BJ (cell line): ENCODE data around the gene ICE2. TPM values are rescaled to one million over a fixed set of nuclear protein-coding genes. Genes with fewer than 3 reads are reported as not detected.

Experiments
- CTCF ChIA-PET: fragments of 350-600 bp; formaldehyde crosslinking; extraction: SDS; loops from one replicate; lab custom pipeline; 2021; ENCODE audit warnings: antibody characterized with exemption, inconsistent platforms; lab: Yijun Ruan, JAX
- POLR2A ChIA-PET: fragments of 300-600 bp; sonication (Branson Sonifier 250); formaldehyde crosslinking; extraction: SDS; loops from one replicate; lab custom pipeline; 2021; ENCODE audit warnings: antibody characterized with exemption; lab: Charles Lee
- DNase-seq: peaks from one replicate; pipeline ENCODE4 v3.0.0-alpha.2; 2011; ENCODE audit warnings: low read depth
- H3K27me3 ChIP-seq: 2 replicates; pipeline ENCODE4 v1.6.0; 2011; ENCODE audit warnings: low read length; ENCODE audit not compliant: control insufficient read depth, insufficient read depth
- H3K36me3 ChIP-seq: 2 replicates; pipeline ENCODE4 v1.5.1; 2011; ENCODE audit warnings: low read length; ENCODE audit not compliant: control insufficient read depth, insufficient read depth
- H3K4me3 ChIP-seq: 2 replicates; pipeline ENCODE4 v1.5.1; 2011; ENCODE audit warnings: low read depth, mild to moderate bottlenecking, control low read depth, low read length
- polyA plus RNA-seq: library from polyadenylated mRNA; depleted of rRNA; stranded (reverse); fragments of >200 nt; gene quantifications from 2 replicates; pipeline ENCODE4 v1.2.3, GENCODE V29; 2011
- TF ChIP-seq, protein P1 (sequence below): IDR thresholded peaks from 2 replicates; pipeline ENCODE4 v1.5.1; 2011; ENCODE audit warnings: low read depth, mild to moderate bottlenecking, control low read depth, inconsistent platforms, low read length, moderate library complexity; ENCODE audit not compliant: insufficient read depth

The ICE2 gene
- polyA plus RNA-seq, 1 experiment, result 19.4 TPM

DNA sequence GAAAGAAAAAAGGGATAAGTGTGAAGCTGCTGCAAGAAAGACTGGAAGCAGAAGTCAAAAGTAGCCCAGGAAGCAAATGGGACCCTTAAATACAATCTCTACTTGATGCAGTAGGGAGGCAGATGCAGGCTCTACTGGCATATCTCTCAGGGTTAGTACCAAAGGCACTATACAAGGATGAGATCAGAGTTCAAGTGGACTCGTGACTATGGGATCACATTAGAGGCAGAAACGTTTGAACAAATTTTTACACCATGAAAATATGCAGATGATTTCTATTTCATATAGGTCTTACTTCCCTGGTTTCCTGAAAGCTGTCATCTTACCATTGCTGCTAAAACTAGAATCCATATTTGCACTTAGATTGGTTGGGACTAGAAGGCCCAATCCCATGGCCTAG is 53.5 kb downstream of the ICE2 start:
- Histone ChIP-seq H3K4me3 (no peak overlapping the region), H3K27me3 (no peaks in the 10 kb centered on the region), H3K36me3 (no peaks in the 10 kb centered on the region)
- DNase-seq, result no peak
- ChIA-PET POLR2A (no interaction called here), CTCF (no interaction called here)
- TF ChIP-seq, protein P1, sequence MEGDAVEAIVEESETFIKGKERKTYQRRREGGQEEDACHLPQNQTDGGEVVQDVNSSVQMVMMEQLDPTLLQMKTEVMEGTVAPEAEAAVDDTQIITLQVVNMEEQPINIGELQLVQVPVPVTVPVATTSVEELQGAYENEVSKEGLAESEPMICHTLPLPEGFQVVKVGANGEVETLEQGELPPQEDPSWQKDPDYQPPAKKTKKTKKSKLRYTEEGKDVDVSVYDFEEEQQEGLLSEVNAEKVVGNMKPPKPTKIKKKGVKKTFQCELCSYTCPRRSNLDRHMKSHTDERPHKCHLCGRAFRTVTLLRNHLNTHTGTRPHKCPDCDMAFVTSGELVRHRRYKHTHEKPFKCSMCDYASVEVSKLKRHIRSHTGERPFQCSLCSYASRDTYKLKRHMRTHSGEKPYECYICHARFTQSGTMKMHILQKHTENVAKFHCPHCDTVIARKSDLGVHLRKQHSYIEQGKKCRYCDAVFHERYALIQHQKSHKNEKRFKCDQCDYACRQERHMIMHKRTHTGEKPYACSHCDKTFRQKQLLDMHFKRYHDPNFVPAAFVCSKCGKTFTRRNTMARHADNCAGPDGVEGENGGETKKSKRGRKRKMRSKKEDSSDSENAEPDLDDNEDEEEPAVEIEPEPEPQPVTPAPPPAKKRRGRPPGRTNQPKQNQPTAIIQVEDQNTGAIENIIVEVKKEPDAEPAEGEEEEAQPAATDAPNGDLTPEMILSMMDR, result no peak

DNA sequence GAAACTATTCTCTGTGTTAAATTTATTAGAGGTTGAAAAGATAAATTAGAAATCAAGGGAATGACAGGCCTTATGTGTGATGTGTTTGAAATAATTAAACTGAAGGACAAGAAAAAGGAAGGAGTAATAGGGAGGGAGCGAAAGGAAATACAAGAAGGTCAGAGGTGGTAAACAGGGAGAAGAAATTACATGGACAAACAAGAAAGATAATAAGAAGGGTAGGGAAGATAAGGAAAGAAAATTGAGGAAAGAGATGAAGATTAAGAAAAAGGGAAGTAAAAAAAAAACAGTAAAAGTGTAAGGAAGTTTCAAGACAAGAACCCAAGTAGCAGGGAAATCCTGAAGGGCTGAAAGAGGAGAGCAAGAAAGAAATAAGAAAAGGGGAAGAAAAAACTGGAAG is 54.9 kb downstream of the ICE2 start:
- H3K4me3 ChIP-seq, result no peak overlapping the region
- ChIA-PET POLR2A (no interaction called here), CTCF (interaction anchor here (1.1 kb wide), 1 partner anchor 26 kb away, joined by 3 read pairs; no protein-coding TSS in a partner anchor)
- TF ChIP-seq, protein P1, result no peak
- H3K36me3 ChIP-seq, result no peaks in the 10 kb centered on the region
- H3K27me3 ChIP-seq, result no peaks in the 10 kb centered on the region
- DNase-seq, result no peak

DNA sequence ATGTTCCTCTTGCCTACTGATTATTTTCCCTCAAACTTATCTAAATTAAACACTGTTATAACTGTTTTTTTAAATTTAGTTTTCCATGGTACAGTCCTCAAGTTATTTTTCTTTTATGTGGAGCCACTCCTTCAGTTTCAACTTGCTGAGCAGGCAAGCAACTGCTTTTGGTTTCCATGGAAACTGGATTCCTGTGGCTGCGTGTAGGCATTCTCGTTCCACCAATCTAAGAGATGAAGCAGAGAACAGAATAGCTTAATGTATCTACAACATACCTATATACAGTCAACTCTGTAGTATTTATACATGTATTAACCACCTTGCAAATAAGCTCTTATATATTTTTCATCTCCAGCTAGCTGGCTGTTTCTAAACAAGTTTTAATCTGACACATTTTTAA is 55.4 kb downstream of the ICE2 start:
- ChIA-PET POLR2A (no interaction called here), CTCF (interaction anchor here (1.1 kb wide), 1 partner anchor 25 kb away, joined by 3 read pairs; no protein-coding TSS in a partner anchor)
- no peak overlapping the region for H3K4me3 ChIP-seq
- H3K27me3 ChIP-seq, result no peaks in the 10 kb centered on the region
- no peak for DNase-seq
- TF ChIP-seq, protein P1, result no peak
- no peaks in the 10 kb centered on the region for H3K36me3 ChIP-seq

DNA sequence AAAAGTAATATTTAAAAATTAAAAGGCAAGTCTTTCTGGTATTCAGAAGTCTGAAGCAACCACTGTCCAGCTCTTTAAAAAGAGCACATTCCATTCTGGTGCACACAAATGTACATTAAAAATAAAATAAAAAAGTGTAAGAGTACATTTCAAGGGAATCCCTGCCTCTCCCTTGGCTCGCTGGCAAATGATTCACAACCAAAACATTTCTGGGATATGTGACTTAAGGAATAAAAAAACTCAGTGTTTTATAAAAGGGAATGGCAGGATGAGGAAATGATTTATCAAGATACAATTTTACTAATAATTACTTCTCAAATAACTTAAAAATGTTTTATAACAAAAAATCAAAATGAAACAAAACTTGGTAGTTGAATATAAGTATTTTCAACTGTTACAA is 57.4 kb downstream of the ICE2 start:
- TF ChIP-seq, protein P1, result no peak
- H3K36me3 ChIP-seq, result no peaks in the 10 kb centered on the region
- no peak overlapping the region for H3K4me3 ChIP-seq
- no peak for DNase-seq
- ChIA-PET POLR2A (no interaction called here), CTCF (interaction anchor here (0.6 to 1.0 kb wide), 3 partner anchors 10 to 1272 kb away, joined by 3 read pairs; no protein-coding TSS in a partner anchor)
- no peaks in the 10 kb centered on the region for H3K27me3 ChIP-seq

DNA sequence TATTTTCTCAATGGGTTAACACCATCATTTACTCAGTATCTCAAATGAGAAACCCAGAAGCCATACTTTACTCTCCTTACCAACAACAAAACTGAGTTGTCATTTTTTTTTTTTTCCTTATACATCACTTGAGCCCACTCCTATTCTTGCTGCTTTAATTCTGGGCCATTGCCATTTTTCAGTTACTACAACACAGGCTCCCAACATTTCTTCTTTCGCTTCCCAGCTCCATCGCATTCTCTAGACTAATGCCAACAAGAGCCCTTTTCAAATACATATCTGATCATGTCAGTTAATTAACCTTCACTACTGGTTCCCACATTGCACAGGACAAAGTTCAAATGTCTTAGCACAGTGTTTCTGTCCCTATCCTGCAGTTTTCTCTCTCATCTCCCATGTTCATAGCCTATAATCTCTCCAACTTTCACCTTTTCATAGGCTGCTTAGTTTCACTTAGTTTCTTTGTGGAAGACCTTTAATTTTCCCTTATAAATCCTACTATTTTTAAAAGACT is 58.7 kb downstream of the ICE2 start:
- CTCF ChIA-PET, result no interaction called here

More for the DNA sequence above, 58.7 kb downstream of the ICE2 start:
- TF ChIP-seq, protein P1, result no peak
- no peaks in the 10 kb centered on the region for H3K27me3 ChIP-seq
- no peak for DNase-seq
- no peaks in the 10 kb centered on the region for H3K36me3 ChIP-seq
- POLR2A ChIA-PET, result no interaction called here
- no peak overlapping the region for H3K4me3 ChIP-seq
